ENCODE measurements around the gene TLR10.
"Not testable (repeated sequence)": the region's sequence is repeated elsewhere in the genome, so short reads cannot be mapped to it uniquely, and the experiment has no call there.

Gene TLR10

DNA sequence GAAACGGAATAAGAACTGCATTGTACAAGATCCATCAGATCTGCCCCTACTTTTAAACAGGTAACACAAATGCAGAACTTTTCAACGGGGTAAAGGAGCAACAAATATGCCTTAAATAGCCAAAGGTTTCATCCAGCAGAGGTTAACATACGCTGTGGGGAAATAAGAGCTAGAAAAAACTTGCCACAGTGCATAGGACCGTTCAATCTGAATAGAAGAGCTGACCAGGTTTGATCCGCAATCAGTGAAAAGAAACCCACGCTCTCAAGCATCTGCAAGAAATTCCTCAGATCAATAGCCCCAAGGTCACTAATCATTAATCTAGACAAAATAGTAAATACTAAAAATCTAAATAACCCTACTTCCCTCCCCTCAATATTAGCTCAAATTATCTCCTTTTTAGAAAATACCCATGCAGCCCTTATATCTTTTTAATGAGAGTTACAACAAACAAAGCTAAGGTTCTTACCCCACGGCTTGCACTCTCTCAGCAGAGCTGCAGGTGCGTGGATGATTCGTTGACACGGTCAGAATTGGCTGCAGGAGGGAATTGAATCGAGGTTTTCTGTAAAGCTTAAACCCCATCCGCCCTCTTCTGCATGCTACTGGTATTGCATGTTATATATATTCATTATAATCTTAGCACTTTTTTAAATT is at the start of gene TLR10:
Gene TLR10, minus strand, starts transcription at position 539 of the 657 bp plus-strand sequence. CDS start 7,400 bp downstream, outside the sequence.
- DNase-seq = peak; percentile 20

DNA sequence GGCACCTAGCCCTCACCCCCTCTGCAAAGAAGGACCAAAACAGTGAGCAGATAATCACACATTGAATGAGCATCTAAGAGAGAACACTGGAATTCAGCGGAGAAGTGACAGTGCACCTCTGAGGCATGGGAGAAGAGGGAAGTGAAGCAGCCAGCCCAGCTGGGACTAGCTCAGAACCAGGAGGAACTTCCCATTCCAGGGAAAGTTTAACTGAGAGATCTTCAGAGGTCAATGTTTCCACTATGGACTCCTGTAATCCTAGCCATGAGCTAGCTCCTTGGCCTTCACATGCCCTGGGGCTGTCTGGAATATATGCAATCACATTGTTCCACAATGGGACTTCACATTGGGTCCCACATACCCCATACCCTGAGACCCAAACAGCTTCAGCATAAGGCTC is 49.4 kb upstream of the TLR10 start:
- no peak for DNase-seq

GRCh38 chr4:38831653-38832052 is 48.9 kb upstream of the TLR10 start:
- DNase-seq = no peak

GRCh38 chr4:38829237-38829636 is 46.4 kb upstream of the TLR10 start:
- no peak for DNase-seq

GRCh38 chr4:38823766-38824165 is 41.0 kb upstream of the TLR10 start:
- DNase-seq = no peak

GRCh38 chr4:38822748-38823303 is 40.0 kb upstream of the TLR10 start:
- no peak for DNase-seq

GRCh38 chr4:38821739-38822138 is 38.9 kb upstream of the TLR10 start:
- DNase-seq = no peak

GRCh38 chr4:38820329-38821061 is 37.7 kb upstream of the TLR10 start:
- DNase-seq = no peak

GRCh38 chr4:38819569-38819968 is 36.8 kb upstream of the TLR10 start:
- DNase-seq = no peak

DNA sequence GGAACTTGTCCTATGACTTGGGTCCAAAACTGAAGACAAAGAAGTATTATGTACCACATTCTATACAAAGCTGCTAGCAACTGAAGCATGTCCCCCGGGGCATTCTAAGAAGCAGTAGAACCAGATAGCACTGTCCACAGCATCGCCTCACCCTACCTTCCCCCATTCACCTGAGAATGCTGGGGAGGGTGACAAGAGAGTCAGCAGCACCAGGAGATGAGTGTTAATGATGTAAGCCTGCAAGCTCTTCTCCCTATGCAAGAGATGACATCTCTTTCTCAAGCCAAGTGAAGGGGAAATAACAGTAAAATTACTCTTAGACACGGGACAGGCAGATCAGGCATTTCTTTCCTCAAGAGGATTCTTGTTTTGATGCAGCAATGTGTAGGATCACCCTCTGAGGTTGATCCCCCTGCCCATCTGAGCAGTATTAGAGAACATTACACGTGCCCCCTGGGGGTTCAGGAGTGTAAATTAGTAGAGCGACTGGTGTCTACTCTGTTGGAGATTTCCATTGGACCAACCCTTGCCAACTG is 35.7 kb upstream of the TLR10 start:
- DNase-seq = no peak

GRCh38 chr4:38815885-38816782 is 33.3 kb upstream of the TLR10 start:
- DNase-seq = no peak

DNA sequence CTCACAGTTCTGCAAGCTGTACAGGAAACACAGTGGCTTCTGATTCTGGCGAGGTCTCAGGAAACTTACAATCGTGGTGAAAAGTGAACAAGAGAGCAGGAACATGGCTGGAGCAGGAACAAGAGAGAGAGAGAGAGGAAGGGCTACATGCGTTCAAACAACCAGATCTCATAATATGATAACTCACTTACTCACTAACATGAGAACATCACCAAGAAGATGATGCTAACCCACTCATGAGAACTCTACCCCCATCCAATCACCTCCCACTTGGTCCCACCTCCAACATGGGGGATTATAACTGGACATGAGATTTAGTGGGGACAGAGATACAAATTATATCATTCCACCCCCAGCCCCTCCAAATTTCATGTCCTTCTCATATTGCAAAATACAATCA is 31.6 kb upstream of the TLR10 start:
- DNase-seq = no peak

- no peak for DNase-seq
Measured at GRCh38 chr4:38811297-38811696, 28.5 kb upstream of the TLR10 start.

- DNase-seq = not testable (repeated sequence)
Measured at GRCh38 chr4:38807462-38807861, 24.7 kb upstream of the TLR10 start.

DNA sequence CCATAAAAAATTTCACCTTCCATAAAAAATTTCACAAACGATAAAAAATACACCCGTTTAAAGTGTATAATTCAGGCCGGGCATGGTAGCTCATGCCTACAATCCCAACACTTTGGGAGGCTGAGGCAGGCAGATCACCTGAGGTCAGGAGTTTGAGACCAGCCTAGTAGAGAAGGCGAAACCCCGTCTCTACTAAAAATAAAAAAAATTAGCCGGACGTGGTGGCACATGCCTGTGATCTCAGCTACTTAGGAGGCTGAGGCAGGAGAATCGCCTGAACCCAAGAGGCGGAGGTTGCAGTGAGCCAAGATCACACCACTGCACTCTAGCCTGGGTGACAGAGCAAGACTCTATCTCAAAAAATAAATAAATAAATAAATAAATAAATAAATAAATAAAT is 23.5 kb upstream of the TLR10 start:
- not testable (repeated sequence) for DNase-seq

GRCh38 chr4:38805530-38806145 is 22.8 kb upstream of the TLR10 start:
- no peak for DNase-seq

DNA sequence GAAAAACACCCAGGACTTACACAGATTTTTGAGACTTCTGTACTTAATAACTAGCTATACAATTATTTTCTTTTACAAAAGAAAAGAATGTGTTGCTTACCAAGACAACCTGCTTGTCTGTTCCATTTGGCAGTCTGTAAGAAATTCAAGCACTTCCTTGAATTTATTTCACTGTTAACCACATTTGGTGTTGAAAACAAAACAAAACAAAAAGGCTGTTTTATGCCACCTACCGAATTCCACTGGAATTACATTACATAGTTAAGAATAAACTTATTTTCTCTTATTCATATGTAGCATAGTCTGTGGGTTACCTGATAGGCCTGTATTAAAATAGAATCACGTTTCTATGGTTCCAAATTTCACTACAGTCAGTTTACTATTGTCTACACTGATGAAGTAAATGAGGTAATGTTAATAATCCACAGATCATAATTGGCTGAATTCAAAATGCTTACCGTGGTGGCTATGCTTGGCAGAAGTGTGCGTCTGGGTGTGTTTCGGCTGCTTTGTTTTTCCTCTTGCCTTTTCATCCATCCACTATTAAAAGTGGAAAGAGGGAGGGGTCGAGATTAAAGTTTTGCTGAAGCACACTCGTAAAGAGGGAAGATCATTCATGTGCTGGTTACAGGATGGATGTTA is 22.0 kb upstream of the TLR10 start, which contains the start of gene TLR1:
Gene TLR1, minus strand, starts transcription at position 138 of the 642 bp plus-strand sequence. CDS start 5,960 bp downstream, outside the sequence.
- DNase-seq = no peak

DNA sequence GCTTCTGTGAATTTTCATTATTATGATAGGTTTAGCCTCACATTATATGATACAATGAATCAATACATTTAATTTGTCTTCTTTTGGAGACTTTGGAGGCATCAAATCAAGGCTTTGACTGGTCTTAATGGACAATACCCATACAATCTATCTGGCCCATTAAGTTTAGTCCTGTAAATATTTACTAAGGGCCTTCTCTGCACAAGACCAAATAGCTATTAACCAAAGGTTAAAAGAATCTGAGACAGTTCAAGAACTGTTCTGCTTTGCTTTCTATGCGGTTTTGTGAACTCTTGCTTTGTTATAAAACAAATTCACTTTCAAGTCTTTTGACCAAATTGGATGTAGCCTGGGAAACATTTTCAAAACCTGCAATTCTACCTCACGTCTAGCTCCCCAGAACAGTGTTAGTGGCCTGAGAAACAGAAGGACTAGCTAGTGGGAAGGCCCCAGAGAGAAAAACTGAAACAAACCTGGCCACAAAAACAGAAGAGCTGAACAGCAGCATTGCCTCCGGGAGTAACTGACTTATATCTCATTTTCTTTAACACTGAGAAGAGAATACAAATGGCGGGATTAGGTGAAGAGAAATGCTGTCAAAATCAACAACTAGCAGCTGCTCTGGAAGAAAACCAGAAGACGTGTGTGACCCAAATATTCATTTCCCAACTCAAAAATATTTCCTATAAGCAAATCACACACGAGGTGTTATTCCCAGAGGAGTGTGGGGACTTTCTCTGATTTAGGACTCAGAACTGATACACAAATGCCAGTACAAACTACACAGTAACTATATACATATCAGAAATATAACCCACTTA is 21.3 kb upstream of the TLR10 start:
- DNase-seq = peak; percentile 36

DNA sequence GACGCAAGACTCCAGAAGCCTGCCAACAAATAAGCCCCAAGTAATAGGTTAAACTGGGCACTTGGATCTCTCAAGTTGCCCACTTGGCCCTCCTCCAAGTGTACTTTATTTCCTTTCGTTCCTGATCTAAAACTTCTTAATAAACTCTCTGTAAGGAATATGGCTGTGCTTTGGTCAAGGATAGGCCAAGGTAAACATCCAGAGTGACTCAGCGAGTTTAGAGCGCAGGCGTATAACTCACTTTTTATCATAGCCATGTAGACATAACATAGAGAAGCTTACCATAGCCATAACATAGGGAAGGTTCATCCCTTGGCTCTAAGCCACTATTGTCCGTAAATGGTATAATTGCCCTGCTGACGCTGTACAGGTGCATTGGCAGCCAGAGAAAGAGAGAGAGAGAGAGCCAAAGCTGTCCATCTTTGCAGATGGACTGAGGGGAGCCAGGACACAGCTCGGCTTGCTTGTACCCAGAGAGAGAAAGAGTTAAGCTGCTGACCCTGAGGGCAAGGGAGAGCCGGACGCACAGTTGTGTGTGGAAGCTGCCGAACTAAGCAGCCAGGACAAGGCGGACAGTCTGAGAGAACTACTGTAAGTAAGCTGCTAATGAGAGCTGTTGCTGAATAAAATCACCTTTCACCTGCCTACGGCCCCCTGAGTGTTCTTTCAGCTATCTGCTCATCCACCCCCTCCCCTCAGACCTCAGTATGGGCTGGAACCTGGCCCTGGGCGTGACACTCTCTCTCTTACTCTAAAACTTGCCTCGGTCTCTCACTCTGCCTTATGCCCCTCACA is 20.0 kb upstream of the TLR10 start:
- DNase-seq = no peak

DNA sequence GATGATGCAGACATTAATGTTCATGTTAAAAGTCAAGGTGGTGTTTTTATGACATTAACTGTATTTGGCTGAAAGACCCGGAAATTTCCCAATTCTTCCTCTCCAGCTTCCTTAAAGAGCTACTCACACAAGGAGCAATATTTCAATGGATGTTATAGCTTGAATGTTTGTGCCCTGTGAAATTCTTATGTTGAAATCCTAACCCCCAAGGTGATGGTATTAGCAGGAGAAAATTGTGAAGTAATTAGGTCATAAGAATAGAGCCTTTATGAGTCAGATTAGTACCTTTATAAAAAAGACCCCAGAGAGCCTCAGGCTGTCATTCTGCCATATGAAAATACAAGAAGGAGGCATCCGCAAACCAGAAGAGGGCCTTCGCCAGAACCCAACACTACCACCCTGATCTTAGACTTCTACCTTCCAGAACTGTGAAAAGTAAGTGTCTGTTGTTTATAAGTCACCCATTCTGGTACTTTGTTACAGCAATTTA is 18.2 kb upstream of the TLR10 start:
- no peak for DNase-seq
